Measurements from ENCODE around the gene MCRIP2. TPM values are rescaled to one million over a fixed set of nuclear protein-coding genes. Genes with fewer than 3 reads are reported as not detected.

The MCRIP2 gene
- total and polyA plus RNA-seq, 12 donors, result 68.8 to 474 (median 95.2) TPM

GRCh38 chr16:642189-643049, 791 bp downstream of the MCRIP2 start:
- TF ChIP-seq, protein P1, sequence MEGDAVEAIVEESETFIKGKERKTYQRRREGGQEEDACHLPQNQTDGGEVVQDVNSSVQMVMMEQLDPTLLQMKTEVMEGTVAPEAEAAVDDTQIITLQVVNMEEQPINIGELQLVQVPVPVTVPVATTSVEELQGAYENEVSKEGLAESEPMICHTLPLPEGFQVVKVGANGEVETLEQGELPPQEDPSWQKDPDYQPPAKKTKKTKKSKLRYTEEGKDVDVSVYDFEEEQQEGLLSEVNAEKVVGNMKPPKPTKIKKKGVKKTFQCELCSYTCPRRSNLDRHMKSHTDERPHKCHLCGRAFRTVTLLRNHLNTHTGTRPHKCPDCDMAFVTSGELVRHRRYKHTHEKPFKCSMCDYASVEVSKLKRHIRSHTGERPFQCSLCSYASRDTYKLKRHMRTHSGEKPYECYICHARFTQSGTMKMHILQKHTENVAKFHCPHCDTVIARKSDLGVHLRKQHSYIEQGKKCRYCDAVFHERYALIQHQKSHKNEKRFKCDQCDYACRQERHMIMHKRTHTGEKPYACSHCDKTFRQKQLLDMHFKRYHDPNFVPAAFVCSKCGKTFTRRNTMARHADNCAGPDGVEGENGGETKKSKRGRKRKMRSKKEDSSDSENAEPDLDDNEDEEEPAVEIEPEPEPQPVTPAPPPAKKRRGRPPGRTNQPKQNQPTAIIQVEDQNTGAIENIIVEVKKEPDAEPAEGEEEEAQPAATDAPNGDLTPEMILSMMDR (IDR thresholded peaks at IDR 0.05), result no peak
- no peaks in the 10 kb centered on the region for H3K9me3 ChIP-seq
- peaks cover 0 to 3% (median 0%) of the 10 kb centered on the region in 9 donors for H3K36me3 ChIP-seq
- 6% methylated on average over 49 to 72 of the region's 72 CpGs for WGBS, 2 donors
- peaks cover 18 to 72% (median 49%) of the 10 kb centered on the region in 9 donors for H3K4me1 ChIP-seq
- DNase-seq, result peak; percentile 66 to 69
- peak overlapping the region; percentile 89 to 99 (median 96) for H3K27ac ChIP-seq
- H3K27me3 ChIP-seq, result no peaks in the 10 kb centered on the region
- intact Hi-C loops (cut with DNase I), result no loop called here
- H3K4me3 ChIP-seq, result peak overlapping the region; percentile 46 to 96 (median 72)
- ATAC-seq, result peak; percentile 16 to 59 (median 32)

GRCh38 chr16:643050-643368, 1.4 kb downstream of the MCRIP2 start:
- H3K9me3 ChIP-seq, result no peaks in the 10 kb centered on the region
- peaks cover 24 to 72% (median 49%) of the 10 kb centered on the region in 9 donors for H3K4me1 ChIP-seq
- peak overlapping the region; percentile 46 to 96 (median 72) for H3K4me3 ChIP-seq
- TF ChIP-seq, protein P1 (IDR thresholded peaks at IDR 0.05), result no peak
- H3K27me3 ChIP-seq, result no peaks in the 10 kb centered on the region
- peak overlapping the region; percentile 89 to 99 (median 96) for H3K27ac ChIP-seq
- H3K36me3 ChIP-seq, result peaks cover 0 to 3% (median 0%) of the 10 kb centered on the region in 9 donors
- ATAC-seq (peak in 1 of 8 donors; percentile 0), DNase-seq (no peak)
- intact Hi-C loops (cut with DNase I), result no loop called here
- 66 to 76% methylated on average over 13 of the region's 13 CpGs for WGBS, 2 donors

GRCh38 chr16:644556-644955, 2.9 kb downstream of the MCRIP2 start:
- 86 to 88% methylated on average over 12 of the region's 12 CpGs for WGBS, 2 donors
- H3K27me3 ChIP-seq, result no peaks in the 10 kb centered on the region
- H3K4me3 ChIP-seq, result no peak overlapping the region
- peaks cover 33 to 73% (median 55%) of the 10 kb centered on the region in 9 donors for H3K4me1 ChIP-seq
- DNase-seq (no peak), ATAC-seq (no peak)
- H3K27ac ChIP-seq, result peak overlapping the region in 5 of 10 donors; percentile 80 to 96 (median 93)
- intact Hi-C loops (cut with DNase I), result no loop called here
- peaks cover 0 to 3% (median 0%) of the 10 kb centered on the region in 9 donors for H3K36me3 ChIP-seq
- H3K9me3 ChIP-seq, result no peaks in the 10 kb centered on the region
- TF ChIP-seq, protein P1 (IDR thresholded peaks at IDR 0.05), result no peak

- H3K27ac ChIP-seq, result peak overlapping the region; percentile 64 to 96 (median 80)
- peak overlapping the region in 8 of 10 donors; percentile 3 to 33 (median 22) for H3K4me3 ChIP-seq
- peaks cover 37 to 82% (median 64%) of the 10 kb centered on the region in 9 donors for H3K4me1 ChIP-seq
- intact Hi-C loops (cut with DNase I), result no loop called here
- TF ChIP-seq, protein P1 (IDR thresholded peaks at IDR 0.05), result no peak
- DNase-seq (peak in 1 of 2 donors; percentile 70), ATAC-seq (peak in 6 of 8 donors; percentile 16 to 60 (median 44))
- peaks cover 0 to 3% (median 0%) of the 10 kb centered on the region in 9 donors for H3K36me3 ChIP-seq
- 63 to 66% methylated on average over 32 of the region's 32 CpGs for WGBS, 2 donors
- no peaks in the 10 kb centered on the region for H3K27me3 ChIP-seq
- H3K9me3 ChIP-seq, result no peaks in the 10 kb centered on the region
These were observed 4.4 kb downstream of the MCRIP2 start for GRCh38 chr16:645852-646678.

Measured in heart right ventricle (tissue), 16 donors.